Measurements from ENCODE around the gene F2RL2.

Gene F2RL2

GRCh38 chr5:76622973-76623596 lies at the start of gene F2RL2:
Gene F2RL2, minus strand, starts transcription at chr5:76623403. Its CDS starts 173 bp downstream, at chr5:76623230.
- no peak for DNase-seq

GRCh38 chr5:76672242-76672641 lies 49.0 kb upstream of the F2RL2 start:
- DNase-seq = no peak

GRCh38 chr5:76670508-76670907 lies 47.3 kb upstream of the F2RL2 start:
- DNase-seq = no peak

- no peak for DNase-seq
These were observed 46.0 kb upstream of the F2RL2 start for GRCh38 chr5:76669245-76669644.

- no peak for DNase-seq
These were observed 44.3 kb upstream of the F2RL2 start for GRCh38 chr5:76667495-76667894.

GRCh38 chr5:76664079-76664478 lies 40.9 kb upstream of the F2RL2 start:
- no peak for DNase-seq

- DNase-seq = no peak
These were observed 40.4 kb upstream of the F2RL2 start for GRCh38 chr5:76663573-76663972.

- no peak for DNase-seq
These were observed 39.3 kb upstream of the F2RL2 start for GRCh38 chr5:76662521-76662920.

GRCh38 chr5:76660360-76660759 lies 37.2 kb upstream of the F2RL2 start:
- DNase-seq = no peak

- DNase-seq = no peak
These were observed 34.6 kb upstream of the F2RL2 start for GRCh38 chr5:76657683-76658311.

- DNase-seq = no peak
These were observed 33.9 kb upstream of the F2RL2 start for GRCh38 chr5:76657091-76657490.

GRCh38 chr5:76652809-76653414 lies 29.7 kb upstream of the F2RL2 start:
- DNase-seq = no peak

GRCh38 chr5:76649140-76649539 lies 25.9 kb upstream of the F2RL2 start:
- no peak for DNase-seq

- no peak for DNase-seq
These were observed 20.2 kb upstream of the F2RL2 start for GRCh38 chr5:76643371-76643770.

GRCh38 chr5:76642390-76643040 lies 19.3 kb upstream of the F2RL2 start:
- DNase-seq = no peak

- DNase-seq = peak in 2 of 14 donors; percentile 0 to 8
These were observed 18.4 kb upstream of the F2RL2 start for GRCh38 chr5:76641514-76642120.

- no peak for DNase-seq
These were observed 15.3 kb upstream of the F2RL2 start for GRCh38 chr5:76638479-76638878.

GRCh38 chr5:76637490-76637889 lies 14.3 kb upstream of the F2RL2 start:
- no peak for DNase-seq

- no peak for DNase-seq
These were observed 11.5 kb upstream of the F2RL2 start for GRCh38 chr5:76634661-76635060.

- no peak for DNase-seq
These were observed 3.5 kb upstream of the F2RL2 start for GRCh38 chr5:76626738-76627137.

- DNase-seq = no peak
These were observed 2.0 kb upstream of the F2RL2 start for GRCh38 chr5:76625087-76625815.

- DNase-seq = no peak
These were observed 1.1 kb downstream of the F2RL2 start for GRCh38 chr5:76622076-76622475.
